ENCODE measurements around the gene MMP17. TPM values are rescaled to one million over a fixed set of nuclear protein-coding genes. Genes with fewer than 3 reads are reported as not detected.

The MMP17 gene
- total and polyA plus RNA-seq, 2 donors (not counting 1 experiment from before 2014, with no cell fraction given) = 14.8 to 140 TPM

DNA sequence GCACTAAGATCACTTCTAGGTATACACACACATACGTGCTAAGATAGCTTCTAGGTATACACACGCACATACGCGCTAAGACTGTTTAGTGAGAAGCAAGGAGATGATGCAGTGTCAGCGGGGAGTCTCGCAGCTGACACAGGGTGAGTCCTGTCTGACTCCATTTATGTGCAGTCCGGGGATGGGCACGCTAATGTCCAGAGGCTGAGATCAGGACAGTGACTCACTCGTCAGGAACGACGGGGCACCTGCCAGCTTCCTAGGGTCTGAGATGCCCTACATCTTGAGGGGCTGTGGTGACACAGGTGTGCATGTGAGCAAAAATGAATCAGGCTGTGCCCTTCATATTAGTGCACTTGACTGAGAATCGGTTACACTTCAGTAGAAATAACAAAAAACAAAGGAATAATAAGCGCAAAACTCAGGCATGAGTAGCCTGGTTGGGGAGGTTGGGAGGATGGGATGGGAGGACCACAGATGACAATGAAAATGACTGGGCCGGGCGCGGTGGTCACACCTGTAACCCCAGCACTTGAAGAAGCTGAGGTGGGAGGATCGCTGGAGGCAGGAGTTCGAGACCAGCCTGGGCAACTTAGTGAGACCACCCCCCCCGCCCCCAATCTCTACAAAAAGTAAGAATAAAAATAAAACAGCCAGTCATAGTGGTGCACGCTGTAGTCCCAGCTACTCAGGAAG is 37.1 kb downstream of the MMP17 start:
- ATAC-seq (ENCODE audit: low read depth) (no peak), DNase-seq (no peak)
- intact Hi-C loops (cut with micrococcal nuclease) = no loop called here
- H4K20me1 ChIP-seq (ENCODE audit: control insufficient read depth, insufficient read depth, low read length, poor library complexity, severe bottlenecking) = no peaks in the 10 kb centered on the region
- H3K27ac Mint-ChIP-seq = no peak overlapping the region
- no peaks in the 10 kb centered on the region for H3K4me1 Mint-ChIP-seq
- no peaks in the 10 kb centered on the region for H3K36me3 ChIP-seq (replicated peaks in 1 of 2; ENCODE audit: control extremely low read depth in 1 of 2, control insufficient read depth in 1 of 2, extremely low read depth in 1 of 2, insufficient read depth in 2 of 2, low read length in 1 of 2)
- CTCF ChIA-PET = no interaction called here
- H3K27me3 Mint-ChIP-seq = peaks cover 4% of the 10 kb centered on the region
- TF ChIP-seq, protein P1, sequence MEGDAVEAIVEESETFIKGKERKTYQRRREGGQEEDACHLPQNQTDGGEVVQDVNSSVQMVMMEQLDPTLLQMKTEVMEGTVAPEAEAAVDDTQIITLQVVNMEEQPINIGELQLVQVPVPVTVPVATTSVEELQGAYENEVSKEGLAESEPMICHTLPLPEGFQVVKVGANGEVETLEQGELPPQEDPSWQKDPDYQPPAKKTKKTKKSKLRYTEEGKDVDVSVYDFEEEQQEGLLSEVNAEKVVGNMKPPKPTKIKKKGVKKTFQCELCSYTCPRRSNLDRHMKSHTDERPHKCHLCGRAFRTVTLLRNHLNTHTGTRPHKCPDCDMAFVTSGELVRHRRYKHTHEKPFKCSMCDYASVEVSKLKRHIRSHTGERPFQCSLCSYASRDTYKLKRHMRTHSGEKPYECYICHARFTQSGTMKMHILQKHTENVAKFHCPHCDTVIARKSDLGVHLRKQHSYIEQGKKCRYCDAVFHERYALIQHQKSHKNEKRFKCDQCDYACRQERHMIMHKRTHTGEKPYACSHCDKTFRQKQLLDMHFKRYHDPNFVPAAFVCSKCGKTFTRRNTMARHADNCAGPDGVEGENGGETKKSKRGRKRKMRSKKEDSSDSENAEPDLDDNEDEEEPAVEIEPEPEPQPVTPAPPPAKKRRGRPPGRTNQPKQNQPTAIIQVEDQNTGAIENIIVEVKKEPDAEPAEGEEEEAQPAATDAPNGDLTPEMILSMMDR (IDR thresholded peaks at IDR 0.05) = no peak
- no peak for TF ChIP-seq EZH2 (IDR thresholded peaks at IDR 0.05; ENCODE audit: borderline replicate concordance, insufficient read depth, low read depth, low read length, poor library complexity, severe bottlenecking)
- no peak overlapping the region for H2AFZ ChIP-seq (ENCODE audit: insufficient read depth, low read depth, low read length, poor library complexity, severe bottlenecking)
- H3K9me3 Mint-ChIP-seq (ENCODE audit: insufficient read depth) = no peaks in the 10 kb centered on the region
- no peaks in the 10 kb centered on the region for H3K79me2 ChIP-seq (ENCODE audit: control insufficient read depth, insufficient read depth, low read length)
- H3K4me3 ChIP-seq (ENCODE audit: control extremely low read depth in 1 of 5, extremely low read depth in 1 of 5, insufficient read depth in 1 of 5, low read depth in 2 of 5, low read length in 4 of 5) = no peak overlapping the region
- POLR2A ChIA-PET = no interaction called here
- H3K4me1 ChIP-seq (ENCODE audit: control insufficient read depth in 2 of 2, insufficient read depth in 2 of 2, low read length in 2 of 2) = no peaks in the 10 kb centered on the region
- no peak overlapping the region for H3K4me2 ChIP-seq (replicated peaks; ENCODE audit: low read depth, low read length, poor library complexity, severe bottlenecking)
- no peak overlapping the region for H3K9ac ChIP-seq (ENCODE audit: low read length)
- WGBS (ENCODE audit: insufficient coverage) = 93% methylated on average over 11 of the region's 20 CpGs
- no peaks in the 10 kb centered on the region for H3K27me3 ChIP-seq (replicated peaks in 1 of 4; ENCODE audit: control extremely low read depth in 1 of 4, control insufficient read depth in 3 of 4, insufficient read depth in 4 of 4, low read length in 3 of 4)
- no peak overlapping the region for H3K4me3 Mint-ChIP-seq
- no peak overlapping the region for H3K27ac ChIP-seq (ENCODE audit: low read length in 2 of 2)
- no peaks in the 10 kb centered on the region for H3K9me3 ChIP-seq (ENCODE audit: control extremely low read depth in 1 of 3, control insufficient read depth in 2 of 3, insufficient read depth in 1 of 3, low read length in 2 of 3)

DNA sequence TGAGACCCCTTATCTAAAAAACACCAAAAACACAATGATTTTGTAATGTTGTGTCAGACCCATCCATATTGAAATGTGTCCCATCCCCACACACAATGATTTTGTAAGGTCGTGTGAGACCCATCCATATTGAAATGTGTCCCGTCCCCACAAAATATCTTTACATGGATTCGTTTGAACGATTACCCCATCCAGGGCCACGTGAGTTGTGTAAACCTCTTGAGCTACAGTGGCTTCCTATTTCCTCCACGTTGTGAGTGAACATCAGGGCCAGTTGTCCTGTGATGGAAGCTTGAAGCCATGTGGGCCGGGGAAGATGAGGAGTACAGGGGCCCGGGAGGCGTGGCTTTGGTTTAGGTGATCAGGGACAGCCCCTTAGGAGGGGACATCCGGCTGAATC is 39.3 kb downstream of the MMP17 start:
- H3K9me3 Mint-ChIP-seq (ENCODE audit: insufficient read depth) = no peaks in the 10 kb centered on the region

More for the DNA sequence above, 39.3 kb downstream of the MMP17 start:
- Histone ChIP-seq H3K36me3 (replicated peaks in 1 of 2; ENCODE audit: control extremely low read depth in 1 of 2, control insufficient read depth in 1 of 2, extremely low read depth in 1 of 2, insufficient read depth in 2 of 2, low read length in 1 of 2) (no peaks in the 10 kb centered on the region), H3K4me1 (ENCODE audit: control insufficient read depth in 2 of 2, insufficient read depth in 2 of 2, low read length in 2 of 2) (no peaks in the 10 kb centered on the region), H3K27me3 (replicated peaks in 1 of 4; ENCODE audit: control extremely low read depth in 1 of 4, control insufficient read depth in 3 of 4, insufficient read depth in 4 of 4, low read length in 3 of 4) (no peaks in the 10 kb centered on the region), H4K20me1 (ENCODE audit: control insufficient read depth, insufficient read depth, low read length, poor library complexity, severe bottlenecking) (no peaks in the 10 kb centered on the region), H3K79me2 (ENCODE audit: control insufficient read depth, insufficient read depth, low read length) (no peaks in the 10 kb centered on the region), H3K9me3 (ENCODE audit: control extremely low read depth in 1 of 3, control insufficient read depth in 2 of 3, insufficient read depth in 1 of 3, low read length in 2 of 3) (no peaks in the 10 kb centered on the region), H3K9ac (ENCODE audit: low read length) (no peak overlapping the region), H2AFZ (ENCODE audit: insufficient read depth, low read depth, low read length, poor library complexity, severe bottlenecking) (no peak overlapping the region), H3K4me2 (replicated peaks; ENCODE audit: low read depth, low read length, poor library complexity, severe bottlenecking) (no peak overlapping the region), H3K4me3 (ENCODE audit: control extremely low read depth in 1 of 5, extremely low read depth in 1 of 5, insufficient read depth in 1 of 5, low read depth in 2 of 5, low read length in 4 of 5) (no peak overlapping the region), H3K27ac (ENCODE audit: low read length in 2 of 2) (no peak overlapping the region)
- intact Hi-C loops (cut with micrococcal nuclease) = no loop called here
- ChIA-PET POLR2A (no interaction called here), CTCF (no interaction called here)
- ATAC-seq (ENCODE audit: low read depth) (no peak), DNase-seq (no peak)
- Mint-ChIP-seq H3K4me3 (no peak overlapping the region), H3K27me3 (no peaks in the 10 kb centered on the region), H3K27ac (no peak overlapping the region), H3K4me1 (no peaks in the 10 kb centered on the region)
- WGBS (ENCODE audit: insufficient coverage) = 91% methylated on average over 10 of the region's 10 CpGs
- no peak for TF ChIP-seq EZH2 (IDR thresholded peaks at IDR 0.05; ENCODE audit: borderline replicate concordance, insufficient read depth, low read depth, low read length, poor library complexity, severe bottlenecking)
- TF ChIP-seq, protein P1 (IDR thresholded peaks at IDR 0.05) = no peak
